Islet of Langerhans (tissue), 1 donor: ENCODE results near the gene SIGLECL1.

ENCODE experiments used
- FAIRE-seq: peaks from one replicate; lab custom pipeline; 2011; peaks lifted over from hg19 to GRCh38; lab: Jason Lieb, UNC

SIGLECL1 gene

DNA sequence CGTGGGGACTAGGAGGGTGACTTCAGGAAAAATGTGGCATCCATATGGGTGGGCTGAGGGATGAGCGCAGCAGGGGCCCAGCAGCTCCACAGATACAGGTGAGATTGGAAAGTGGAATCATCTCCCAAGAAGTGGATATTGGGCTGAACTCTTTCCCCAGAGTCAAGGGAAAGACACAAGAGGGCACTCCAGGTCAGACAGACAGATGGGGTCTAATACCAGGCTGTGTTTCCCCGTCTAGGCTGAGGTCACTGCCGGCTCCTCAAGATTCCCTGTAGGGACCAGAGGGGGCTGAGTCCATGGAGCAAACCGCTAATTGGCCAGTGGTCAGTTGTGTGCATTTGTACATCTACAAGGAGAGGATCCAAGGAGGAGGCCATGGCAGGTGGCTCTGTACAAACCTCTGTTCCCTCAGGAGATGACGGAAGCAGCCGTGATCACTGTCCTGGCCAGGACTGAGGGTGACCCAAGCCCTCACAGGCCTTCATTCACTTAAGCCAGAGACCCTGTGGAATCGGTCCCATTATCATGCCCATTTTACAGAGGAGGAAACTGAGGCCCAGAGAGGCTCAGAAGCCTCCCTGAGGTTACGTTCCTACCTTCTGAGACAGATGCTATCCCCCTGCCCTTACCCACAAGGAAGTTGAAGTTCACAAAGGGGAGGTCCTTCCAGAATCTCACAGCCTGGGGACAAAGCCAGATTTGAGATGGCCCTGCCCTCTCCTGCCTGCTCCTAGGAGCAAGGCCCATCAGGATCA is 45.6 kb downstream of the SIGLECL1 start:
- no peak for FAIRE-seq

DNA sequence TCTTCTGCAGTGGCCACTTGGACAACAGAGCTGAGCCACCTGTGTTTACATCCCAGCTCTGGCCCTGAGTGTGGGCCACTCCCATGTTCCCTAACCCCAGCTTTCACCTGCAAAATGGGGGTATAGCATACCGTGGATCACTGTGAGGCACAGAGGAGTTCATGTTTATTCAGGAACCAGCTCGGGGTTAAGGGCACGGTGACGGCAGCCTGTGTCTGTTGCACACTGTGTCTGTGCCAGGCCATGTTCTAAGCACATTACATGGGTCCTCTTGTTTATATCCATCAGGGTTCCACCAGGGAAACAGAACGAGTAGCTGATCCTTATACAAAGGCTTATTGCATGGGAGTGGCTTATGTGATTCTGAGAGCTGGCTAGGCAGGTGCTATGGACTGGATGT is 46.5 kb downstream of the SIGLECL1 start:
- no peak for FAIRE-seq

DNA sequence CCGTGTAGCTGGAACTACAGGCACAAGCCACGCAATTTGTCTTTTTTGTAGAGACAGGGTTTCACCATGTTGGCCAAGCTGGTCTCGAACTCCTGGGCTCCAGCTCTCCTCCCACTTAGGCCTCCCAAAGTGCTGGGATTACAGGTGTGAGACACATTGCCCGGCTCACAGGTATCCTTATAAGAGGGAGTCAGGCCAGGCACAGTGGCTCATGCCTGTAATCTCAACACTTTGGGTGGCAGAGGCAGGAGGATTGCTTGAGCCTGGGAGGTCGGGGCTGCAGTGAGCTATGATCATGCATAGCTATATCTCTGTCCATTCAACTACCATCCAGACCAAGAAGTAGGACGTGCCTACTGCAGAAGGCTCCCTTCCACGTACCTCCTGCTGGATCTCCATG is 50.4 kb downstream of the SIGLECL1 start:
- no peak for FAIRE-seq

DNA sequence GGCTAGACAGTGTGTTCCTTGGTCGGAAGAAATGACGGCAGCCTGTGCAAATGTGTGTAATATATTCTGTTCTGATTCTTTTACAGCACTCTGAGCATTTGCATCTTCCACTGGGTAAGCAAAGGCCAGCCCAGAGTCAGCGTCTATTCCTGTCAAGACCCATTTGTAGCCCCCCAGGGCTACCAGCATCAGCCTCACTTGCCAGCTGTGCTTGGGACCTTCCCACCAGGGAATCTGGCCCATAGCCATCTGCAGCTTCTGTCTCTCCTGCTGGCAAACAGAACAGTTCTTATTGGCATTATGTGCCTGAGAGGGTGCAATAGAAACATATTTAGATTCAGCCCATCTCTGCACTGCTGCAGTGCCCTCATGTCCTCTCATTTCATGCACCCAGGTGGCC is 54.6 kb downstream of the SIGLECL1 start:
- no peak for FAIRE-seq

DNA sequence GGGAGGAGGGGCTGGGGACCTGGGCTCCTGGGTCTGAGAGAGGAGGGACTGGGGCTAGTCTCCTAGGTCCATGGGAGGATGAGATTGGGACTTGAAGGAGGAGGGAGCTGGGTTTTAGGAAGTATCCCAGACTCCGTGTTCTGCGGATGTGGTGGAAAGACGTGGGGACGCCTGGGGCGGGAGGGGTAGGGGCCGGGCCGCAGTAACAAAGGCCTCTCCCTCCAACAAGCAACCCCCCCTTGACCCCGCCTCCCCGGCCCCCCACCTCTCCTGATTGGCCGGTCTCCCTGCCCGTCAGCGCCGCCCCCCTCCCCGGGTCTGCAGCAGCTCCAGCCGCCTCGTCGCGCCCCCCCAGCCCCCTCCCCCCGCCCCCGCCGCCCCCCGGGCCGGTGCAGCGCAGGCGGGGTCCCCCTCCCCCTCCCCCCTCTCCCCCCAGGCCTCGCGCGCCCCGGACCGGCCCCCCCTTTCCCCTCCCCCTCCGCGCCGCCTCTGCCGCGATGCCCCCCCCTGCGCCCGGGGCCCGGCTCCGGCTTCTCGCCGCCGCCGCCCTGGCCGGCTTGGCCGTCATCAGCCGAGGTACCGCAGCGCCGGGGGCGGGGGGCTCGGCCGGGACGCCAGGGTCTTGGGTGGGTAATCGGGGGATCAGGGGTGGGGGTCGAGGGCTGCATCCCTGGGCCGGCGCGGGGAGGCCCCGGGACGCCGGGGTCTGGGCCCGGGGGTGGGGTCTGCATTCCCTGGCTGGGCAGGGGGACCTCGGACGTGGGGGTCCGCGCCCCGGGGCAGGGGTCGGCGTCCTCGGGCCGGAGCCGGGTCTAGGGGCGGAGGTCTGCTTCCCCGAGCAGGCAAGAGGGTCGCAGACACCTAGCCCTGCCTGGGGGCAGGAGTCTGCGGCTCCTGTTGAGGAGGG is 60.7 kb downstream of the SIGLECL1 start, which contains the start of gene IGLON5:
Gene IGLON5 (plus strand): TSS at position 294 of the 907 bp plus-strand sequence. CDS start 204 bp downstream, at position 498.
- FAIRE-seq = no peak

DNA sequence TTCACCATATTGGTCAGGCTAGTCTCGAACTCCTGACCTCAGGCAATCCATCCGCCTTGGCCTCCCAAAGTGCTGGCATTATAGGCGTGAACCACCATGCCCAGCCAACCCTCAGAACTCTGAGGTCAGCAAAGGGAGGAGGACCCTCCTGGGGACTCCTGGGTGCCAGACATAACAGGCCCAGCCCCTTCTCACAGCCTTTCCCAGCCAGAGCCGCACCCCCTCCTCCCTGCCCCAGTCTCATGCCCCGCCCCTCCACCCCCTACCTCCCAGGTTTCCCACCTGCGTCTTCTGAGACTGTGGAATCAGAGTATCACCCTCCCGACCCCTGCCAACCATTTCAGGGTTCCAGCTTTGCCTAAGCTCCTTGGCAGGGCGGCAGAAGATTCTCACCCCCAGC is 65.8 kb downstream of the SIGLECL1 start:
- no peak for FAIRE-seq

DNA sequence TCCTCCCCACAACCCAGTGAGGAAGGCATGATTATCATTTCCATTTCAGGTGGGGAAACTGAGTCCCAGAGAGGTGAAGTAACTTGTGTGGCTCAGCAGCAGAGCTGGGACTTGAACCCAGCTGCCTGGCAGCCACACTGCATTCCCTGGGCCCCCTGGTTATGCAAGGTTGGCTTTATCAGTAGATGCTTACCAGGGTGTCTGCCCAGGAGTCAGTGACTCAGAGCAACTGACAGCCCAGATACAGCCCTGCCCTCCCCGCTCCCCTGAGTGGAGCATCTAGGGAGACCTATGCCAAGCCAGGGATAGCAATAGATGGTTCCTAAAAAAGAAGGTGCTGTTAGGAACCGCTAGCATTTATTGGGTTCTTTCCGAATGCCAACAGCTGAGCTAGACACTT is 66.5 kb downstream of the SIGLECL1 start:
- FAIRE-seq = no peak

DNA sequence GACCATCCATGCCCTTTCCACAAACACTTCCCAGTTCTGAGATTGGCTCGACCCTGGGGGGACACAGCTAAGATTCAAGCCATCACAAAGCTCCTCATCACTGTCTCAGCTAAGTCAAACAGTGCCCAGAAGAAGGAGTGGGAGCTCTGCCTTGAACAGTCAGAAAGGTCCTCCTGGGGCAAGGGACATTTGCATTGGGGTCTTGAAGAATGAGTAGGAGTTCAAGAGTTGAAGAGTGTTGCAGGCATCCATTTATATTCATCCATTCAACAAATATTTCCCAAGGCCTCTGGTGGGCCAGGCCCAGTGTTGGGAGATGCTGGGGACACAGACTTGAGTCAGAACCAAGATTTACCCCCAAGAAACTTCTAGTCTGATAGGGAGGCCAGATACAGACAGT is 67.1 kb downstream of the SIGLECL1 start:
- no peak for FAIRE-seq
